H9 (cell line): ENCODE results near the gene DPP10. TPM values are rescaled to one million over a fixed set of nuclear protein-coding genes. Genes with fewer than 3 reads are reported as not detected.

ENCODE experiments used
- DNase-seq: peaks from one replicate; pipeline ENCODE4 v3.0.0-alpha.2; 2017
- H2AFZ ChIP-seq: one replicate; pipeline ENCODE4 v1.6.1; 2013; ENCODE audit warnings: mild to moderate bottlenecking, low read length, control low read depth, moderate library complexity
- H2AK5ac ChIP-seq: 2 replicates; pipeline ENCODE4 v1.6.1; 2013; ENCODE audit warnings: low read length, control low read depth, mixed read lengths; ENCODE audit not compliant: insufficient read length
- H2BK120ac ChIP-seq: one replicate; pipeline ENCODE4 v1.6.1; 2013; ENCODE audit warnings: low read depth, mild to moderate bottlenecking, low read length, control low read depth, inconsistent platforms; ENCODE audit not compliant: poor library complexity, severe bottlenecking
- H2BK12ac ChIP-seq: 2 replicates; pipeline ENCODE4 v1.6.1; 2013; ENCODE audit warnings: low read length, control low read depth, mixed read lengths, low read depth; ENCODE audit not compliant: insufficient read length
- H2BK15ac ChIP-seq: 2 replicates; pipeline ENCODE4 v1.6.1; 2013; ENCODE audit warnings: low read depth, low read length, control low read depth
- H2BK20ac ChIP-seq: one replicate; pipeline ENCODE4 v1.6.1; 2013; ENCODE audit warnings: low read depth, mild to moderate bottlenecking, low read length, control low read depth, inconsistent platforms; ENCODE audit not compliant: poor library complexity, severe bottlenecking
- H2BK5ac ChIP-seq: 2 replicates; pipeline ENCODE4 v1.6.1; 2013; ENCODE audit warnings: low read length, control low read depth, mixed read lengths; ENCODE audit not compliant: insufficient read length
- H3K14ac ChIP-seq: 2 replicates; pipeline ENCODE4 v1.6.1; 2013; ENCODE audit warnings: low read length, control low read depth; ENCODE audit not compliant: insufficient read depth
- H3K18ac ChIP-seq: 2 replicates; pipeline ENCODE4 v1.6.1; 2013; ENCODE audit warnings: low read depth, mild to moderate bottlenecking, mixed read lengths, low read length, control low read depth; ENCODE audit not compliant: insufficient read length
- H3K23ac ChIP-seq: 2 replicates; pipeline ENCODE4 v1.6.1; 2013; ENCODE audit warnings: low read length, control low read depth, mixed read lengths, low read depth; ENCODE audit not compliant: insufficient read length
- H3K23me2 ChIP-seq: 2 replicates; pipeline ENCODE4 v1.6.1; 2013; ENCODE audit warnings: low read depth, mild to moderate bottlenecking, mixed read lengths, low read length, control low read depth; ENCODE audit not compliant: insufficient read length, poor library complexity, severe bottlenecking
- H3K27ac ChIP-seq: 2 replicates; pipeline ENCODE4 v1.5.1; 2013; ENCODE audit warnings: low read length, control low read depth, mixed read lengths, low read depth; ENCODE audit not compliant: insufficient read length
- H3K27me3 ChIP-seq: 2 replicates; pipeline ENCODE4 v1.6.1; 2013; ENCODE audit warnings: low read length, control low read depth, inconsistent platforms; ENCODE audit not compliant: insufficient read depth
- H3K4ac ChIP-seq: 2 replicates; pipeline ENCODE4 v1.6.1; 2013; ENCODE audit warnings: low read depth, mild to moderate bottlenecking, control low read depth, inconsistent platforms, low read length, moderate library complexity
- H3K4me1 ChIP-seq: 2 replicates; pipeline ENCODE4 v1.6.1; 2013; ENCODE audit warnings: low read length, control low read depth, inconsistent platforms; ENCODE audit not compliant: insufficient read depth
- H3K4me2 ChIP-seq: 2 replicates; pipeline ENCODE4 v1.6.1; 2013; ENCODE audit warnings: low read length, control low read depth, mixed read lengths; ENCODE audit not compliant: insufficient read length, insufficient read depth
- H3K56ac ChIP-seq: 2 replicates; pipeline ENCODE4 v1.6.1; 2013; ENCODE audit warnings: low read depth, mild to moderate bottlenecking, mixed read lengths, low read length, control low read depth; ENCODE audit not compliant: insufficient read length
- H3K79me1 ChIP-seq: 2 replicates; pipeline ENCODE4 v1.6.1; 2013; ENCODE audit warnings: low read depth, mild to moderate bottlenecking, moderate library complexity, low read length, control low read depth, inconsistent platforms; ENCODE audit not compliant: insufficient read depth, poor library complexity, severe bottlenecking
- H3K79me2 ChIP-seq: 2 replicates; pipeline ENCODE4 v1.6.1; 2013; ENCODE audit warnings: low read length, control low read depth, inconsistent platforms; ENCODE audit not compliant: insufficient read depth
- H3K9ac ChIP-seq: 2 replicates; pipeline ENCODE4 v1.6.1; 2013; ENCODE audit warnings: low read length, control low read depth, mixed read lengths; ENCODE audit not compliant: insufficient read length; ENCODE audit errors: extremely low read depth
- H3K9me3 ChIP-seq: one replicate; pipeline ENCODE4 v1.6.1; 2013; ENCODE audit warnings: low read depth, low read length, inconsistent platforms; ENCODE audit not compliant: control insufficient read depth
- H3T11ph ChIP-seq: one replicate; pipeline ENCODE4 v1.6.1; 2013; ENCODE audit warnings: mild to moderate bottlenecking, low read length, control low read depth, inconsistent platforms
- H4K20me1 ChIP-seq: one replicate; pipeline ENCODE4 v1.6.1; 2013; ENCODE audit not compliant: control insufficient read depth, insufficient read length, insufficient read depth
- H4K5ac ChIP-seq: 2 replicates; pipeline ENCODE4 v1.6.1; 2013; ENCODE audit warnings: low read depth, mild to moderate bottlenecking, mixed read lengths, low read length, control low read depth; ENCODE audit not compliant: insufficient read length
- H4K8ac ChIP-seq: replicated peaks from 2 replicates; pipeline ENCODE4 v1.6.1; 2013; ENCODE audit warnings: low read length, control low read depth, mixed read lengths, low read depth; ENCODE audit not compliant: insufficient read length
- H4K91ac ChIP-seq: 2 replicates; pipeline ENCODE4 v1.6.1; 2013; ENCODE audit warnings: low read depth, mild to moderate bottlenecking, moderate library complexity, mixed read lengths, low read length, control low read depth; ENCODE audit not compliant: insufficient read length
- H3K27ac Mint-ChIP-seq, 3 experiments: 2 replicates in 2 of 3; 3 replicates in 1 of 3; pipeline ENCODE4 v1.8.0; 2020 to 2021; ENCODE audit warnings: mixed read lengths in 3 of 3, mild to moderate bottlenecking in 1 of 3, moderate library complexity in 1 of 3
- H3K27me3 Mint-ChIP-seq: 2 replicates; pipeline ENCODE4 v1.8.0; 2021; ENCODE audit warnings: low read depth, mild to moderate bottlenecking, moderate library complexity, mixed read lengths
- H3K36me3 Mint-ChIP-seq, 3 experiments: 2 replicates in 2 of 3; 3 replicates in 1 of 3; pipeline ENCODE4 v1.8.0; 2020 to 2021; ENCODE audit warnings: low read depth in 3 of 3, mixed read lengths in 3 of 3; ENCODE audit not compliant: insufficient read depth in 1 of 3
- H3K4me1 Mint-ChIP-seq, 2 experiments: 2 replicates each; pipeline ENCODE4 v1.8.0; 2020; ENCODE audit warnings: mixed read lengths in 2 of 2
- H3K4me3 Mint-ChIP-seq, 2 experiments: 2 replicates in 1 of 2; 3 replicates in 1 of 2; pipeline ENCODE4 v1.8.0; 2020 to 2021; ENCODE audit warnings: mild to moderate bottlenecking in 2 of 2, mixed read lengths in 2 of 2, moderate library complexity in 1 of 2
- H3K9me3 Mint-ChIP-seq, 2 experiments: 2 replicates in 1 of 2; 3 replicates in 1 of 2; pipeline ENCODE4 v1.8.0; 2020; ENCODE audit warnings: mild to moderate bottlenecking in 2 of 2, mixed read lengths in 2 of 2, moderate library complexity in 1 of 2
- WGBS: extraction: QIAGEN DNeasy Blood & Tissue Kit; methylation state at CpG from one replicate; pipeline ENCODE4 v1.1.7; 2013; ENCODE audit warnings: missing lambda C conversion rate, low lambda C conversion rate, mixed read lengths; ENCODE audit not compliant: insufficient read length; ENCODE audit errors: extremely low coverage; 5-methylcytosine and 5-hydroxymethylcytosine counted together
- total RNA-seq: library from RNA; stranded (reverse); gene quantifications from 2 replicates; pipeline ENCODE4 v1.2.1, GENCODE V29; 2021
- TF ChIP-seq, protein P1 (sequence below): fragments of 200-600 bp; sonication (generic); conservative IDR thresholded peaks from 3 replicates; pipeline ENCODE4 v1.8.0; 2021; ENCODE audit warnings: antibody characterized with exemption, mild to moderate bottlenecking

Gene DPP10
- total RNA-seq, 1 experiment from 2014 or later: 11.3 TPM

DNA sequence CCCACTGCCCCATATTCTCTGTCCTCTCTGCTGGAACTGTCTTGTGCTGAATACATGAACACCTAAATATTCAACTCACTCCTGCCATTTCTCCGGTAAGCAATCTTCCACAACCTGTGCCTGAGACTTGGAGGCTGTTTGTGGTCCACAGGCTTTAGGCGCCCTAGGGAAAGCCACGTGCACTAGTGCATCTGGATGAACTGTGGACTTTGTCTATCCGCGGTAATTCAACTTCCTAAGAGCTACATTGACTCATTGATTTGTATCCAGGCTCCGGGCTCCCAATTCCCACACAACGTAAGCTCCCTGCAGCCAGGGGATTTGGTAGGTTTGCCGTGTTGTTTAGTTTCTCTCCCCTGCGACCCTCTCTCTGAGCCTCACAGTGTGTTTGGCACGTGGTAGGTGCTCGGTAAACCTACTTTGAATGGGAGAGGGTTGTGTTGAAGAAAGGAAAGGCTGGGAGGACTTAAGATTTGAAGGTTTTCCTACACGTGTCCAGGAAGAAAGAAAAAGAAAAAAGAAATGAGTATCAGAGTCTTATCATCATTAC is 718.2 kb downstream of the DPP10 start:
- Histone ChIP-seq H3K14ac (no peak overlapping the region), H2BK12ac (no peak overlapping the region), H2BK5ac (no peak overlapping the region), H4K20me1 (no peaks in the 10 kb centered on the region), H3K27ac (no peak overlapping the region), H2AK5ac (no peak overlapping the region), H3K4ac (no peak overlapping the region), H3K23me2 (peaks cover 16% of the 10 kb centered on the region), H3K79me2 (no peaks in the 10 kb centered on the region), H3K56ac (no peak overlapping the region), H3K4me2 (peak overlapping the region; percentile 15), H4K91ac (no peak overlapping the region), H4K5ac (no peak overlapping the region), H3K23ac (no peak overlapping the region), H3K9me3 (no peaks in the 10 kb centered on the region), H3K18ac (no peak overlapping the region), H2AFZ (no peak overlapping the region), H3T11ph (no peak overlapping the region), H2BK15ac (no peak overlapping the region), H3K9ac (no peak overlapping the region), H3K79me1 (no peaks in the 10 kb centered on the region), H2BK20ac (no peak overlapping the region), H3K27me3 (peaks cover 15% of the 10 kb centered on the region; the same call in 1 of the 2 replicates), H2BK120ac (no peak overlapping the region), H3K4me1 (no peaks in the 10 kb centered on the region), H4K8ac (no peak overlapping the region)
- no peak overlapping the region for H3K27ac Mint-ChIP-seq
- peaks cover 2 to 3% of the 10 kb centered on the region in 2 experiments; a peak in 4 of 5 replicates for H3K9me3 Mint-ChIP-seq
- no peak for DNase-seq
- H3K36me3 Mint-ChIP-seq: peaks cover 0 to 5% (median 3%) of the 10 kb centered on the region in 3 experiments; a peak in 4 of 7 replicates
- H3K4me1 Mint-ChIP-seq: peaks cover 13 to 25% of the 10 kb centered on the region in 2 experiments
- H3K27me3 Mint-ChIP-seq: peaks cover 32% of the 10 kb centered on the region
- peak overlapping the region; percentile 76 to 94 for H3K4me3 Mint-ChIP-seq
- WGBS: no CpG with 5 or more reads among the region's 12 CpGs
- TF ChIP-seq, protein P1, sequence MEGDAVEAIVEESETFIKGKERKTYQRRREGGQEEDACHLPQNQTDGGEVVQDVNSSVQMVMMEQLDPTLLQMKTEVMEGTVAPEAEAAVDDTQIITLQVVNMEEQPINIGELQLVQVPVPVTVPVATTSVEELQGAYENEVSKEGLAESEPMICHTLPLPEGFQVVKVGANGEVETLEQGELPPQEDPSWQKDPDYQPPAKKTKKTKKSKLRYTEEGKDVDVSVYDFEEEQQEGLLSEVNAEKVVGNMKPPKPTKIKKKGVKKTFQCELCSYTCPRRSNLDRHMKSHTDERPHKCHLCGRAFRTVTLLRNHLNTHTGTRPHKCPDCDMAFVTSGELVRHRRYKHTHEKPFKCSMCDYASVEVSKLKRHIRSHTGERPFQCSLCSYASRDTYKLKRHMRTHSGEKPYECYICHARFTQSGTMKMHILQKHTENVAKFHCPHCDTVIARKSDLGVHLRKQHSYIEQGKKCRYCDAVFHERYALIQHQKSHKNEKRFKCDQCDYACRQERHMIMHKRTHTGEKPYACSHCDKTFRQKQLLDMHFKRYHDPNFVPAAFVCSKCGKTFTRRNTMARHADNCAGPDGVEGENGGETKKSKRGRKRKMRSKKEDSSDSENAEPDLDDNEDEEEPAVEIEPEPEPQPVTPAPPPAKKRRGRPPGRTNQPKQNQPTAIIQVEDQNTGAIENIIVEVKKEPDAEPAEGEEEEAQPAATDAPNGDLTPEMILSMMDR: no peak
